ENCODE measurements around the gene PGP.

Gene PGP

GRCh38 chr16:2170080-2170479, 44.6 kb downstream of the PGP start:
- no peak overlapping the region for H3K9ac ChIP-seq (ENCODE audit: low read length)
- TF ChIP-seq, protein P1, sequence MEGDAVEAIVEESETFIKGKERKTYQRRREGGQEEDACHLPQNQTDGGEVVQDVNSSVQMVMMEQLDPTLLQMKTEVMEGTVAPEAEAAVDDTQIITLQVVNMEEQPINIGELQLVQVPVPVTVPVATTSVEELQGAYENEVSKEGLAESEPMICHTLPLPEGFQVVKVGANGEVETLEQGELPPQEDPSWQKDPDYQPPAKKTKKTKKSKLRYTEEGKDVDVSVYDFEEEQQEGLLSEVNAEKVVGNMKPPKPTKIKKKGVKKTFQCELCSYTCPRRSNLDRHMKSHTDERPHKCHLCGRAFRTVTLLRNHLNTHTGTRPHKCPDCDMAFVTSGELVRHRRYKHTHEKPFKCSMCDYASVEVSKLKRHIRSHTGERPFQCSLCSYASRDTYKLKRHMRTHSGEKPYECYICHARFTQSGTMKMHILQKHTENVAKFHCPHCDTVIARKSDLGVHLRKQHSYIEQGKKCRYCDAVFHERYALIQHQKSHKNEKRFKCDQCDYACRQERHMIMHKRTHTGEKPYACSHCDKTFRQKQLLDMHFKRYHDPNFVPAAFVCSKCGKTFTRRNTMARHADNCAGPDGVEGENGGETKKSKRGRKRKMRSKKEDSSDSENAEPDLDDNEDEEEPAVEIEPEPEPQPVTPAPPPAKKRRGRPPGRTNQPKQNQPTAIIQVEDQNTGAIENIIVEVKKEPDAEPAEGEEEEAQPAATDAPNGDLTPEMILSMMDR (IDR thresholded peaks at IDR 0.05; ENCODE audit: low read length) = no peak
- no peak for TF ChIP-seq EZH2 (IDR thresholded peaks at IDR 0.05; ENCODE audit: borderline replicate concordance, low read length)

GRCh38 chr16:2167068-2167638, 47.5 kb downstream of the PGP start:
- Histone ChIP-seq H3K27me3 (ENCODE audit: insufficient read depth, low read length) (no peaks in the 10 kb centered on the region), H3K9ac (ENCODE audit: low read length) (no peak overlapping the region), H3K4me1 (ENCODE audit: insufficient read depth, low read length, severe bottlenecking) (no peaks in the 10 kb centered on the region), H3K27ac (ENCODE audit: low read depth, low read length, poor library complexity, severe bottlenecking) (no peak overlapping the region), H3K9me3 (ENCODE audit: low read length) (no peaks in the 10 kb centered on the region), H3K9me2 (ENCODE audit: low read depth, low read length) (no peaks in the 10 kb centered on the region), H3K4me3 (ENCODE audit: low read depth, low read length, poor library complexity, severe bottlenecking) (no peak overlapping the region), H3K4me2 (ENCODE audit: low read length) (no peak overlapping the region), H3K79me2 (ENCODE audit: insufficient read depth, low read length) (no peaks in the 10 kb centered on the region), H2AFZ (ENCODE audit: low read length) (no peak overlapping the region), H3F3A (ENCODE audit: insufficient read depth, low read length) (no peaks in the 10 kb centered on the region), H4K20me1 (ENCODE audit: insufficient read depth, low read length) (no peaks in the 10 kb centered on the region), H3K36me3 (ENCODE audit: insufficient read depth, low read length) (peaks cover 37% of the 10 kb centered on the region)
- no peak for TF ChIP-seq EZH2 (IDR thresholded peaks at IDR 0.05; ENCODE audit: borderline replicate concordance, low read length)
- TF ChIP-seq, protein P1 (IDR thresholded peaks at IDR 0.05; ENCODE audit: low read length) = no peak

More at GRCh38 chr16:2170080-2170479, 44.6 kb downstream of the PGP start:
- Histone ChIP-seq H3F3A (ENCODE audit: insufficient read depth, low read length) (no peaks in the 10 kb centered on the region), H4K20me1 (ENCODE audit: insufficient read depth, low read length) (no peaks in the 10 kb centered on the region), H3K27ac (ENCODE audit: low read depth, low read length, poor library complexity, severe bottlenecking) (no peak overlapping the region), H2AFZ (ENCODE audit: low read length) (no peak overlapping the region), H3K4me3 (ENCODE audit: low read depth, low read length, poor library complexity, severe bottlenecking) (no peak overlapping the region), H3K4me2 (ENCODE audit: low read length) (no peak overlapping the region), H3K9me2 (ENCODE audit: low read depth, low read length) (no peaks in the 10 kb centered on the region), H3K79me2 (ENCODE audit: insufficient read depth, low read length) (no peaks in the 10 kb centered on the region), H3K27me3 (ENCODE audit: insufficient read depth, low read length) (no peaks in the 10 kb centered on the region), H3K9me3 (ENCODE audit: low read length) (no peaks in the 10 kb centered on the region), H3K4me1 (ENCODE audit: insufficient read depth, low read length, severe bottlenecking) (no peaks in the 10 kb centered on the region), H3K36me3 (ENCODE audit: insufficient read depth, low read length) (peaks cover 50% of the 10 kb centered on the region)

GRCh38 chr16:2166263-2167067, 48.2 kb downstream of the PGP start:
- no peaks in the 10 kb centered on the region for H3K79me2 ChIP-seq (ENCODE audit: insufficient read depth, low read length)
- H3K27me3 ChIP-seq (ENCODE audit: insufficient read depth, low read length) = no peaks in the 10 kb centered on the region
- H3K4me1 ChIP-seq (ENCODE audit: insufficient read depth, low read length, severe bottlenecking) = no peaks in the 10 kb centered on the region
- H3K4me2 ChIP-seq (ENCODE audit: low read length) = no peak overlapping the region
- no peaks in the 10 kb centered on the region for H3K9me3 ChIP-seq (ENCODE audit: low read length)
- no peak overlapping the region for H2AFZ ChIP-seq (ENCODE audit: low read length)
- no peak overlapping the region for H3K9ac ChIP-seq (ENCODE audit: low read length)
- no peak for TF ChIP-seq EZH2 (IDR thresholded peaks at IDR 0.05; ENCODE audit: borderline replicate concordance, low read length)
- TF ChIP-seq, protein P1 (IDR thresholded peaks at IDR 0.05; ENCODE audit: low read length) = no peak
- no peaks in the 10 kb centered on the region for H3K9me2 ChIP-seq (ENCODE audit: low read depth, low read length)
- no peak overlapping the region for H3K27ac ChIP-seq (ENCODE audit: low read depth, low read length, poor library complexity, severe bottlenecking)
- H3K4me3 ChIP-seq (ENCODE audit: low read depth, low read length, poor library complexity, severe bottlenecking) = no peak overlapping the region
- H3F3A ChIP-seq (ENCODE audit: insufficient read depth, low read length) = no peaks in the 10 kb centered on the region
- H4K20me1 ChIP-seq (ENCODE audit: insufficient read depth, low read length) = no peaks in the 10 kb centered on the region
- peaks cover 37% of the 10 kb centered on the region for H3K36me3 ChIP-seq (ENCODE audit: insufficient read depth, low read length)
